ENCODE measurements around the gene SGCA. TPM values are rescaled to one million over a fixed set of nuclear protein-coding genes. Genes with fewer than 3 reads are reported as not detected.

Gene SGCA
- total and polyA plus RNA-seq, 2 of the 13 experiments (the other 11 are each of a cell fraction or from before 2014, with no cell fraction given) = not detected

- TF ChIP-seq ZSCAN31 (CRISPR knock-in tag; IDR thresholded peaks at IDR 0.05; ENCODE audit: low read depth) = peak; percentile 77; the same call in 1 of the 2 replicates
- no peak for TF ChIP-seq NFYB (CRISPR knock-in tag; IDR thresholded peaks at IDR 0.05)
- TF ChIP-seq CEBPG (CRISPR knock-in tag; IDR thresholded peaks at IDR 0.05) = no peak
- TF ChIP-seq ATRX (CRISPR knock-in tag; IDR thresholded peaks at IDR 0.05; ENCODE audit: borderline replicate concordance) = no peak
- TF ChIP-seq ZNF512 (CRISPR knock-in tag; IDR thresholded peaks at IDR 0.05) = no peak
- TF ChIP-seq RBAK (CRISPR knock-in tag; IDR thresholded peaks at IDR 0.05) = no peak
- no peak for TF ChIP-seq ZNF510 (CRISPR knock-in tag; IDR thresholded peaks at IDR 0.05; ENCODE audit: low read depth)
- TF ChIP-seq ISL2 (CRISPR knock-in tag; IDR thresholded peaks at IDR 0.05) = no peak
- TF ChIP-seq ZBTB3 (CRISPR knock-in tag; IDR thresholded peaks at IDR 0.05; ENCODE audit: borderline replicate concordance, low read depth) = no peak; the same call in 1 of the 2 replicates
- no peak for TF ChIP-seq ZBTB4 (CRISPR knock-in tag; IDR thresholded peaks at IDR 0.05; ENCODE audit: borderline replicate concordance)
- TF ChIP-seq GPN1 (CRISPR knock-in tag; IDR thresholded peaks at IDR 0.05; ENCODE audit: borderline replicate concordance) = no peak
- TF ChIP-seq ZNF326 (CRISPR knock-in tag; IDR thresholded peaks at IDR 0.05; ENCODE audit: borderline replicate concordance) = no peak
- TF ChIP-seq ZBTB38 (CRISPR knock-in tag; IDR thresholded peaks at IDR 0.05) = no peak
- TF ChIP-seq ZNF782 (CRISPR knock-in tag; IDR thresholded peaks at IDR 0.05; ENCODE audit: borderline replicate concordance) = no peak
- no peak for TF ChIP-seq DBP (CRISPR knock-in tag; IDR thresholded peaks at IDR 0.05; ENCODE audit: not compliant biosample characterization)
- TF ChIP-seq IRF1 (CRISPR knock-in tag; IDR thresholded peaks at IDR 0.05; ENCODE audit: low read depth) = 0 out of 2 replicates have a peak, but pooled peaks have one; percentile 26
- no peak; the same call in 1 of the 2 replicates for TF ChIP-seq ZNF670 (CRISPR knock-in tag; IDR thresholded peaks at IDR 0.05; ENCODE audit: borderline replicate concordance)
- TF ChIP-seq WIZ (CRISPR knock-in tag; IDR thresholded peaks at IDR 0.05) = no peak
- TF ChIP-seq MIER3 (CRISPR knock-in tag; IDR thresholded peaks at IDR 0.05; ENCODE audit: borderline replicate concordance) = no peak
- 0 out of 2 replicates have a peak, but pooled peaks have one; percentile 14 for TF ChIP-seq SMAD1 (CRISPR knock-in tag; IDR thresholded peaks at IDR 0.05; ENCODE audit: borderline replicate concordance, low read depth)
- peak; percentile 90; the same call in 1 of the 2 replicates for TF ChIP-seq CCDC6 (CRISPR knock-in tag; IDR thresholded peaks at IDR 0.05)
- TF ChIP-seq NR2C2 (CRISPR knock-in tag; IDR thresholded peaks at IDR 0.05; ENCODE audit: borderline replicate concordance) = no peak
- TF ChIP-seq ZBTB7A (CRISPR knock-in tag; IDR thresholded peaks at IDR 0.05) = 0 out of 2 replicates have a peak, but pooled peaks have one; percentile 7
These were observed 16.1 kb upstream of the SGCA start (continued) for GRCh38 chr17:50149417-50150353.
